HUES6 (cell line): ENCODE measurements around the gene B9D1.
A peak's percentile ranks its signal among the peaks of the same experiment; 100 is the strongest.

ENCODE experiments used
- H3K27ac ChIP-seq: 2 replicates; pipeline ENCODE4 v1.7.0; 2013; ENCODE audit warnings: low read depth, mild to moderate bottlenecking, low read length, inconsistent platforms
- H3K27me3 ChIP-seq: 2 replicates; pipeline ENCODE4 v1.6.1; 2013; ENCODE audit warnings: low read length; ENCODE audit not compliant: control insufficient read depth, insufficient read depth
- H3K36me3 ChIP-seq: 2 replicates; pipeline ENCODE4 v1.6.1; 2013; ENCODE audit warnings: low read length; ENCODE audit not compliant: control insufficient read depth, insufficient read depth
- H3K4me1 ChIP-seq: 2 replicates; pipeline ENCODE4 v1.6.1; 2013; ENCODE audit warnings: low read length; ENCODE audit not compliant: control insufficient read depth, insufficient read depth
- H3K4me3 ChIP-seq: 2 replicates; pipeline ENCODE4 v1.5.1; 2013; ENCODE audit warnings: low read depth, low read length
- H3K9ac ChIP-seq: one replicate; pipeline ENCODE4 v1.6.1; 2013; ENCODE audit warnings: mild to moderate bottlenecking, low read length
- H3K9me3 ChIP-seq: 2 replicates; pipeline ENCODE4 v1.6.1; 2013; ENCODE audit warnings: low read depth, low read length; ENCODE audit not compliant: control insufficient read depth, insufficient read depth

Gene B9D1, protein sequence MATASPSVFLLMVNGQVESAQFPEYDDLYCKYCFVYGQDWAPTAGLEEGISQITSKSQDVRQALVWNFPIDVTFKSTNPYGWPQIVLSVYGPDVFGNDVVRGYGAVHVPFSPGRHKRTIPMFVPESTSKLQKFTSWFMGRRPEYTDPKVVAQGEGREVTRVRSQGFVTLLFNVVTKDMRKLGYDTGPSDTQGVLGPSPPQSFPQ

DNA sequence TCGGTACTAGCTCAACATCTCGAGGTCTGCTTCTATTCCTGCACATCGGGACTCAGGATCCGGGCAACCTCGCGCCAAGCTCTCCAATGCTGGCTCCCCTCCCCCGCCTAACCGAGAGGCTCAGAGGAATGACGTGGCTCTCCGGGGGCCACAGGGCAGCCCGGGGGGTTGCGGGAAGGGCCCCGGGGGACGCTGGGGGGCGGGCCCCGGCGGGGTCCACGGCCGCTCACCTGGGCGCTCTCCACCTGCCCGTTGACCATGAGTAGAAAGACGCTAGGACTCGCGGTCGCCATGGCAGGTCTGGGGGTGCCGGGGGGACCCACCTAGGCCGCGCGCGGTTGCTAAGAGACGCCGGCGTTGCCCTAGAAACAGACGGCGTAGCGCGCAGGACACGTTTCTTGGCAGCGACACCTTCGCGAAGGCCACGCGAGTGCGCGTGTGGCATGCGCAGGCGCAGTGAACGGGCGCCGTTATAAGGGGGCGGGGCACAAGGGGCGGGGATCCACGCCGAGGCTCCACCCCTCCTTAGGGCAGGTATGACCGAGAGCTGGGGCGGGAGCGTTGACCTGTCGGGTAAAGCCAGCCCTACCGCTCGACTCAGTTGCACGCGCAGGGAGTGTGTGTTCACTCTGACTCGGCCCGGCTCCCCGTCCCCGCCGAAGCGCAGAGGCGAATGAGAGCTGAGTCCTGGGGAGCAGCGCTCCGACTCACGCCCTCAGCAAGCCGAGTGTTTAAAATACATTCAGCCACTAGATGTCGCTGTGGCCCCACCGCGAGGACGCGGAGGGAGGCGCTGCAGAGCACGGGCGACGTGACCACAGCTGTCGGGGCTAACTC, at the start of gene B9D1:
Gene B9D1, minus strand, starts transcription at position 447 of the 837 bp plus-strand sequence. Its CDS starts 154 bp downstream, at position 293.
- Histone ChIP-seq H3K9ac (peak within 1 kb of the TSS; percentile 70), H3K4me3 (peak within 1 kb of the TSS; percentile 74), H3K4me1 (peaks cover 25% of the 10 kb centered on the region), H3K9me3 (no peaks in the 10 kb centered on the region), H3K27ac (no peak within 1 kb of the TSS), H3K36me3 (peaks cover 30% of the 10 kb centered on the region), H3K27me3 (no peaks in the 10 kb centered on the region)

- no peak overlapping the region for H3K4me3 ChIP-seq
- no peaks in the 10 kb centered on the region for H3K9me3 ChIP-seq
- peaks cover 11% of the 10 kb centered on the region for H3K4me1 ChIP-seq
- no peak overlapping the region for H3K27ac ChIP-seq
- no peaks in the 10 kb centered on the region for H3K27me3 ChIP-seq
- no peak overlapping the region for H3K9ac ChIP-seq
- H3K36me3 ChIP-seq, result no peaks in the 10 kb centered on the region
Observed at GRCh38 chr17:19411631-19412030, 49.1 kb upstream of the B9D1 start.

DNA sequence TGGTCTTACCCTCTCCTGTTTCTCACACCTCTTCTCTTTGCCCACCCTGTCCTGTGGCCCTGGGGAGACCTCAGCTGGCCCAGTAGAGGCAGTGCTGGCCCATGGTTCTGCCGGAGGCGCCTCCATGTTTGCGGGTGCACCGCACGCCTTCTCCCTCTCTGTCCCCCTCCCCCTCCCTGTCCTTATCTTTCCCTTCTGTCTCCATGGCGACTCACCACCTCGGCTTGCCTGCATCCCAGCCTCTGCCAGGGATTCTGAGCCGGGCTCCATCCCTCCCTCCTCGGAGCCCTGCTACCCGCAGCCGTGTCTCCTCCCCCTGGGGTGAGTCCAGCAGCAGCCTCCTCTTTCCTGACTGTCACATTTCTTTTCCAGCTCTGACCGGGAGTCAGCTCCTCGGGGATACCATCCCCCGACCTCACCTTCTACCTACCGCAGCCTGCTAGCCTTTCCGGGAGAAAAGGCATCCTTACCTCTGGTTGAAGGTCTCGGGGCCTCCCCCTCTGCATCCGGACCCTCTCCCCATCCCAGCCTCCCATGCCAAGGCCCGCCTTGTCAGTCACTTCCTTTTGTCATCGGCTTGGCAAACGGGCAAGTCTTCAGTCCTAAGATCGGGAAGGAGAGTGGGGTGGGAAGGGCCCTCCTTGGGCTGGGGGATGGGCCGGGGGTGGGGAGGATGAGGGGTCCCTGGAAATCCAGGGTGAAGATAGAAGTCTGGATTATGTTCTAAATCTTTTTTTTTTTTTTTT, 48.5 kb upstream of the B9D1 start, which contains the start of gene RNF112:
Gene RNF112, plus strand, starts transcription at position 358 of the 746 bp plus-strand sequence. Its CDS starts 177 bp downstream, at position 535.
- Histone ChIP-seq H3K9ac (no peak within 1 kb of the TSS), H3K27ac (no peak within 1 kb of the TSS)

GRCh38 chr17:19410091-19410490, 47.6 kb upstream of the B9D1 start:
- Histone ChIP-seq H3K36me3 (no peaks in the 10 kb centered on the region), H3K9me3 (no peaks in the 10 kb centered on the region), H3K27me3 (no peaks in the 10 kb centered on the region), H3K27ac (no peak overlapping the region), H3K4me3 (no peak overlapping the region), H3K4me1 (peaks cover 11% of the 10 kb centered on the region), H3K9ac (no peak overlapping the region)

More for the DNA sequence above, 48.5 kb upstream of the B9D1 start, which contains the start of gene RNF112:
- Histone ChIP-seq H3K4me3 (no peak within 1 kb of the TSS), H3K4me1 (peaks cover 11% of the 10 kb centered on the region), H3K36me3 (no peaks in the 10 kb centered on the region), H3K9me3 (no peaks in the 10 kb centered on the region), H3K27me3 (no peaks in the 10 kb centered on the region)

- no peaks in the 10 kb centered on the region for H3K9me3 ChIP-seq
- peak overlapping the region; percentile 20 for H3K9ac ChIP-seq
- no peaks in the 10 kb centered on the region for H3K27me3 ChIP-seq
- peaks cover 11% of the 10 kb centered on the region for H3K4me1 ChIP-seq
- no peak overlapping the region for H3K4me3 ChIP-seq
- H3K27ac ChIP-seq, result no peak overlapping the region
- H3K36me3 ChIP-seq, result no peaks in the 10 kb centered on the region
Observed at GRCh38 chr17:19409509-19409908, 47.0 kb upstream of the B9D1 start.

DNA sequence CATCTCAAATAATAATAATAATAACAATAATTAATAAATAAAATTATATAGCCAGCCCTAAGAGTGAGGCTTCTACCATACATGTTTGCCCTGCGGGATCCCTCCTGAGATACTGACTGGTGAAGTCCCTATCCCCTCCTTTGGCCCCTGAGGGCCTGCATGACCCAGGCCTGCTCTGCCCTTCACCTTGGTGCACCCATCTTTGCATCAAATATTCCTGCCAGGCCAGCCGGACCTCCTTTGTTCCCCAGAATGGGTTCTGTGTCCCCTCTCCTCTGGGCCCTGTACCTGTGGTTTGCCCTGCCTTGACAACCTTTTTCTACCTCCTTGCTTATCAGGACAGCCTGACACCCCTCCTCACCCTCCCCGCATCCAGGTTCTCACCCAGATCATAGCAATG, 46.5 kb upstream of the B9D1 start:
- no peak overlapping the region for H3K27ac ChIP-seq

GRCh38 chr17:19408346-19408710, 45.8 kb upstream of the B9D1 start:
- H3K9me3 ChIP-seq, result no peaks in the 10 kb centered on the region

More for the DNA sequence above, 46.5 kb upstream of the B9D1 start:
- H3K9ac ChIP-seq, result peak overlapping the region; percentile 20
- H3K36me3 ChIP-seq, result no peaks in the 10 kb centered on the region
- no peaks in the 10 kb centered on the region for H3K27me3 ChIP-seq
- H3K9me3 ChIP-seq, result no peaks in the 10 kb centered on the region
- H3K4me1 ChIP-seq, result peaks cover 11% of the 10 kb centered on the region
- H3K4me3 ChIP-seq, result no peak overlapping the region

DNA sequence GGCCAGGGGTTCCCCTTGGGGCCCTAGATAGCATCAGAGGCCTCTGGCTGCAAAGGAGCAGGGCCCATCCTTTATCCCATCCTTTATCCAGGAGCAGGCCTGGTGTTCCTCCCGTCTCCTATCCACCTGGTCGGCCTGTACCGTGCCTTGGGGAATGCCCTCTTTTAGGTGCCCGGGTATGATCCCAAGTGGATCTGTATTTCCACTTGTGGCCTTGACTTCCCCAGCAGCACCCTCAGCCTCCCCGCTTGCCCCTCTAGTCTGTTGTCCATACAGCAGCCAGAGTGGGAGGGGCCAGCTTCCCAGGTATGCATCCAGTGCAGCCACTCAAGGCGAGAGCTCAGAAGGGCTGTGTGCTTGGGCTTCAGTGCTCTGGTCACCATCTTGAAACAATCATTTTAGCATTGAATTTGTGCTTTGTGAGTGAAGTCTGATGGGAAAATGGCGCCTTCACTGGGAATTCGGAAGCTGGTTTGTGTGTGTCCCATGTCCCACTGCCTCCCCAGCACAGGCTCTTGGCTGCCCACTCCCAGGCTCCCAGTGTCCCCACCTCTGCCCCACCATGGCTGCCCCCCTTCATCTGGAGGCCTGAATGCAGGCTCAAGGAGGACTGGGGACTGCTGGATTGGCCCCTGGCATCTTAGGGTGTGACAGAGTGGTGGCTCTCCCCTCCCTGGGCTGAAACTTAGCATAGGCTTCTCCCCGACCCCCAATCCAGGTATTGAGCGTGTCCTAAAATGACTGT, 45.2 kb upstream of the B9D1 start:
- Histone ChIP-seq H3K27ac (no peak overlapping the region), H3K4me3 (no peak overlapping the region), H3K36me3 (no peaks in the 10 kb centered on the region), H3K9ac (no peak overlapping the region), H3K4me1 (peaks cover 11% of the 10 kb centered on the region), H3K9me3 (no peaks in the 10 kb centered on the region), H3K27me3 (no peaks in the 10 kb centered on the region)

More at GRCh38 chr17:19408346-19408710, 45.8 kb upstream of the B9D1 start:
- Histone ChIP-seq H3K4me3 (no peak overlapping the region), H3K9ac (no peak overlapping the region), H3K36me3 (no peaks in the 10 kb centered on the region), H3K4me1 (peaks cover 11% of the 10 kb centered on the region), H3K27ac (no peak overlapping the region), H3K27me3 (no peaks in the 10 kb centered on the region)

- H3K4me3 ChIP-seq, result no peak overlapping the region
- no peaks in the 10 kb centered on the region for H3K36me3 ChIP-seq
- H3K27ac ChIP-seq, result no peak overlapping the region
- no peaks in the 10 kb centered on the region for H3K9me3 ChIP-seq
- peaks cover 4% of the 10 kb centered on the region; the same call in 1 of the 2 replicates for H3K4me1 ChIP-seq
- H3K9ac ChIP-seq, result no peak overlapping the region
- no peaks in the 10 kb centered on the region for H3K27me3 ChIP-seq
Observed at GRCh38 chr17:19405114-19405513, 42.6 kb upstream of the B9D1 start.

GRCh38 chr17:19404264-19404663, 41.7 kb upstream of the B9D1 start:
- H3K36me3 ChIP-seq, result no peaks in the 10 kb centered on the region
- no peak overlapping the region for H3K4me3 ChIP-seq
- H3K27ac ChIP-seq, result no peak overlapping the region
- H3K9me3 ChIP-seq, result no peaks in the 10 kb centered on the region
- no peaks in the 10 kb centered on the region for H3K4me1 ChIP-seq
- no peak overlapping the region for H3K9ac ChIP-seq
- no peaks in the 10 kb centered on the region for H3K27me3 ChIP-seq
